ENCODE measurements around the gene HDAC9.

GRCh38 chr7:18655912-18656311, 160.4 kb downstream of the HDAC9 start:
- TF ChIP-seq CTCF (IDR thresholded peaks at IDR 0.05) (no peak), POLR2A (IDR thresholded peaks at IDR 0.05) (no peak)
